BLaER1 (cell line): Measurements from ENCODE around the gene PCCA.
"Not testable (repeated sequence)": the region's sequence is repeated elsewhere in the genome, so short reads cannot be mapped to it uniquely, and the experiment has no call there.

Source experiments
- H3K27ac ChIP-seq: shearing (Covaris generic); formaldehyde crosslinking; 2 replicates; pipeline ENCODE4 v1.8.1; 2022
- H3K27me3 ChIP-seq: shearing (Covaris generic); formaldehyde crosslinking; 2 replicates; pipeline ENCODE4 v1.8.1; 2022
- H3K36me3 ChIP-seq: shearing (Covaris generic); formaldehyde crosslinking; 2 replicates; pipeline ENCODE4 v1.8.1; 2022
- H3K4me1 ChIP-seq: shearing (Covaris generic); formaldehyde crosslinking; 2 replicates; pipeline ENCODE4 v1.8.1; 2022
- H3K4me2 ChIP-seq: shearing (Covaris generic); formaldehyde crosslinking; 2 replicates; pipeline ENCODE4 v1.8.1; 2022
- H3K4me3 ChIP-seq: shearing (Covaris generic); formaldehyde crosslinking; 2 replicates; pipeline ENCODE4 v1.8.1; 2022
- H3K9ac ChIP-seq: shearing (Covaris generic); formaldehyde crosslinking; 2 replicates; pipeline ENCODE4 v1.8.1; 2022
- H3K9me3 ChIP-seq: shearing (Covaris generic); formaldehyde crosslinking; 2 replicates; pipeline ENCODE4 v1.8.1; 2022
- H4K20me1 ChIP-seq: shearing (Covaris generic); formaldehyde crosslinking; 2 replicates; pipeline ENCODE4 v1.8.1; 2022
- Cebpa-rat ChIP-seq: shearing (Covaris generic); IDR thresholded peaks from 2 replicates; pipeline ENCODE4 v1.8.1; 2022

The PCCA gene

GRCh38 chr13:100158569-100158968 lies 69.7 kb downstream of the PCCA start:
- no peaks in the 10 kb centered on the region for H3K27me3 ChIP-seq
- no peaks in the 10 kb centered on the region for H4K20me1 ChIP-seq
- no peak overlapping the region for H3K27ac ChIP-seq
- H3K9me3 ChIP-seq, result no peaks in the 10 kb centered on the region
- H3K4me3 ChIP-seq, result no peak overlapping the region
- TF ChIP-seq Cebpa-rat, result no peak
- no peaks in the 10 kb centered on the region for H3K4me1 ChIP-seq
- H3K4me2 ChIP-seq, result no peak overlapping the region
- H3K9ac ChIP-seq, result no peak overlapping the region
- H3K36me3 ChIP-seq, result no peaks in the 10 kb centered on the region

GRCh38 chr13:100159584-100159983 lies 70.7 kb downstream of the PCCA start:
- no peak overlapping the region for H3K27ac ChIP-seq
- H3K9me3 ChIP-seq, result no peaks in the 10 kb centered on the region
- H3K4me1 ChIP-seq, result no peaks in the 10 kb centered on the region
- no peaks in the 10 kb centered on the region for H4K20me1 ChIP-seq
- no peak overlapping the region for H3K4me2 ChIP-seq
- TF ChIP-seq Cebpa-rat, result no peak
- H3K27me3 ChIP-seq, result no peaks in the 10 kb centered on the region
- H3K4me3 ChIP-seq, result no peak overlapping the region
- no peak overlapping the region for H3K9ac ChIP-seq
- no peaks in the 10 kb centered on the region for H3K36me3 ChIP-seq

GRCh38 chr13:100160450-100160849 lies 71.6 kb downstream of the PCCA start:
- Histone ChIP-seq H3K27ac (no peak overlapping the region), H3K4me1 (no peaks in the 10 kb centered on the region), H3K4me2 (no peak overlapping the region), H3K27me3 (no peaks in the 10 kb centered on the region), H4K20me1 (no peaks in the 10 kb centered on the region), H3K4me3 (no peak overlapping the region), H3K36me3 (no peaks in the 10 kb centered on the region), H3K9ac (no peak overlapping the region), H3K9me3 (no peaks in the 10 kb centered on the region)
- no peak for TF ChIP-seq Cebpa-rat

GRCh38 chr13:100163375-100163774 lies 74.5 kb downstream of the PCCA start:
- H3K4me1 ChIP-seq, result no peaks in the 10 kb centered on the region
- no peak overlapping the region for H3K4me2 ChIP-seq
- no peak overlapping the region for H3K9ac ChIP-seq
- no peaks in the 10 kb centered on the region for H3K9me3 ChIP-seq
- H4K20me1 ChIP-seq, result no peaks in the 10 kb centered on the region
- no peaks in the 10 kb centered on the region for H3K27me3 ChIP-seq
- H3K4me3 ChIP-seq, result no peak overlapping the region
- no peak for TF ChIP-seq Cebpa-rat
- H3K27ac ChIP-seq, result no peak overlapping the region
- H3K36me3 ChIP-seq, result no peaks in the 10 kb centered on the region

- no peak overlapping the region for H3K27ac ChIP-seq
Observed at GRCh38 chr13:100173203-100173602, 84.3 kb downstream of the PCCA start.

GRCh38 chr13:100174455-100174854 lies 85.6 kb downstream of the PCCA start:
- not testable (repeated sequence) for H3K27ac ChIP-seq, H3K4me2 ChIP-seq, H4K20me1 ChIP-seq, H3K4me3 ChIP-seq, H3K9me3 ChIP-seq, H3K27me3 ChIP-seq, H3K4me1 ChIP-seq, H3K36me3 ChIP-seq, H3K9ac ChIP-seq

More at GRCh38 chr13:100173203-100173602, 84.3 kb downstream of the PCCA start:
- Histone ChIP-seq H3K4me3 (no peak overlapping the region), H4K20me1 (no peaks in the 10 kb centered on the region), H3K9ac (no peak overlapping the region), H3K36me3 (no peaks in the 10 kb centered on the region), H3K4me1 (no peaks in the 10 kb centered on the region), H3K27me3 (no peaks in the 10 kb centered on the region), H3K9me3 (0 out of 2 replicates have a peak, but pooled peaks cover 6% of the 10 kb centered on the region), H3K4me2 (no peak overlapping the region)
- no peak for TF ChIP-seq Cebpa-rat

GRCh38 chr13:100175078-100175802 lies 86.3 kb downstream of the PCCA start:
- no peak overlapping the region for H3K9ac ChIP-seq
- no peak overlapping the region for H3K4me2 ChIP-seq
- H3K4me1 ChIP-seq, result no peaks in the 10 kb centered on the region
- H4K20me1 ChIP-seq, result no peaks in the 10 kb centered on the region
- no peak overlapping the region for H3K4me3 ChIP-seq
- H3K36me3 ChIP-seq, result no peaks in the 10 kb centered on the region
- 0 out of 2 replicates have a peak, but pooled peaks cover 6% of the 10 kb centered on the region for H3K9me3 ChIP-seq
- TF ChIP-seq Cebpa-rat, result no peak
- H3K27me3 ChIP-seq, result no peaks in the 10 kb centered on the region
- no peak overlapping the region for H3K27ac ChIP-seq

GRCh38 chr13:100175803-100176182 lies 86.9 kb downstream of the PCCA start:
- H3K36me3 ChIP-seq, result no peaks in the 10 kb centered on the region
- no peak overlapping the region for H3K27ac ChIP-seq
- no peaks in the 10 kb centered on the region for H3K27me3 ChIP-seq
- no peak overlapping the region for H3K4me3 ChIP-seq
- H3K4me1 ChIP-seq, result no peaks in the 10 kb centered on the region
- 0 out of 2 replicates have a peak, but pooled peaks cover 6% of the 10 kb centered on the region for H3K9me3 ChIP-seq
- no peaks in the 10 kb centered on the region for H4K20me1 ChIP-seq
- no peak overlapping the region for H3K4me2 ChIP-seq
- no peak for TF ChIP-seq Cebpa-rat
- no peak overlapping the region for H3K9ac ChIP-seq

GRCh38 chr13:100176801-100177400 lies 88.0 kb downstream of the PCCA start:
- no peak for TF ChIP-seq Cebpa-rat
- Histone ChIP-seq H3K27me3 (no peaks in the 10 kb centered on the region), H3K9ac (no peak overlapping the region), H3K36me3 (no peaks in the 10 kb centered on the region), H3K4me3 (no peak overlapping the region), H3K27ac (no peak overlapping the region), H3K4me2 (no peak overlapping the region), H4K20me1 (no peaks in the 10 kb centered on the region), H3K4me1 (no peaks in the 10 kb centered on the region), H3K9me3 (0 out of 2 replicates have a peak, but pooled peaks cover 6% of the 10 kb centered on the region)

GRCh38 chr13:100178309-100178708 lies 89.4 kb downstream of the PCCA start:
- Histone ChIP-seq H3K27me3 (no peaks in the 10 kb centered on the region), H3K36me3 (no peaks in the 10 kb centered on the region), H3K9me3 (0 out of 2 replicates have a peak, but pooled peaks cover 5% of the 10 kb centered on the region), H3K9ac (no peak overlapping the region), H3K4me3 (no peak overlapping the region), H3K27ac (no peak overlapping the region), H4K20me1 (no peaks in the 10 kb centered on the region), H3K4me2 (no peak overlapping the region), H3K4me1 (peaks cover 11% of the 10 kb centered on the region)
- TF ChIP-seq Cebpa-rat, result no peak
